Effector memory CD4-positive, alpha-beta T cell (primary cell): ENCODE data around the gene B4GALNT2.

Experiments
- DNase-seq, 3 donors: peaks; one replicate each; pipeline ENCODE4 v3.0.0-alpha.2; 2020
- H3K27ac ChIP-seq: 2 replicates; pipeline ENCODE4 v1.7.0; 2013; ENCODE audit warnings: mild to moderate bottlenecking, low read length, moderate library complexity; ENCODE audit not compliant: insufficient read depth, poor library complexity, severe bottlenecking
- H3K27me3 ChIP-seq: replicated peaks from 2 replicates; pipeline ENCODE4 v1.7.0; 2013; ENCODE audit warnings: mild to moderate bottlenecking, low read length; ENCODE audit not compliant: insufficient read depth, control insufficient read depth, poor library complexity, severe bottlenecking
- H3K36me3 ChIP-seq: 2 replicates; pipeline ENCODE4 v1.7.0; 2013; ENCODE audit warnings: mild to moderate bottlenecking, low read length, moderate library complexity; ENCODE audit not compliant: control insufficient read depth, insufficient read depth
- H3K4me1 ChIP-seq: 2 replicates; pipeline ENCODE4 v1.7.0; 2013; ENCODE audit warnings: low read length, mild to moderate bottlenecking; ENCODE audit not compliant: control insufficient read depth, insufficient read depth, poor library complexity, severe bottlenecking
- H3K4me3 ChIP-seq: 2 replicates; pipeline ENCODE4 v1.7.0; 2013; ENCODE audit warnings: low read length, low read depth, mild to moderate bottlenecking; ENCODE audit not compliant: insufficient read depth, poor library complexity, severe bottlenecking
- H3K9me3 ChIP-seq: 2 replicates; pipeline ENCODE4 v1.7.0; 2013; ENCODE audit warnings: mild to moderate bottlenecking, low read length, moderate library complexity; ENCODE audit not compliant: control insufficient read depth

B4GALNT2 gene

DNA sequence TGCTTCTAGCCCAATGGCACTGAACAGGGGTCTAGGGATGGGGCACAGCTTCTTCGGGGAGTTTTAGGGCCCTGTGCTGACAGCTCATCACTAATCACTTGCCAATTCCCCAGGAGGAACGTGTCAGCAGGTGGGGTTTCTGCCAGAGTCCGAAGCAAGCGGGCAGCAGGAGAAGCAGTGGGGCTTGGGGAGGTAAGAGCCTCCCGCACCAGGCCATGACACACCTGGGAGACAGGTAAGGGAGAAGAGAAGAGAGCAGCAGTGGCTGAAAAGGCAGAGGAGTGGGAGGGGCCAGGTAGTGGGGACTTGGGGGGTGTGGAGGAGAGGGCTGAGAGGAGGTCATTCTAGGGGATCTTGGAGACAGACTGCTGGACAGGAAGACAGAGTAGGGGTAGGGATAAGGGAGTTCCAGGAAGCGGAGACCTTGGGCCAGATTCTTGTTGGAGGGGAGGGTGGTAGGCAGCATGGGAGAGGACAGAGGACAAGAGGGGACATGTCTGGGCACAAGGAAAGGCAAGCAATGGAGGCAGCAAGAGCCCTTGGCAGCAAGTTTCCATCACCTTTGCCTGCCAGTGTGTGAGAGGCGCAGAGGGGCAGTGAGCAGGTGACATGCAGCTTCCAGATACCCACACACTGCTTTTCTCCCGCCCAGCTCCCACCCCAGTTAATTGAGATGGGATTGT is 93.1 kb downstream of the B4GALNT2 start:
- Histone ChIP-seq H3K27me3 (peaks cover 11% of the 10 kb centered on the region), H3K4me1 (peaks cover 29% of the 10 kb centered on the region), H3K27ac (no peak overlapping the region), H3K4me3 (no peak overlapping the region), H3K36me3 (no peaks in the 10 kb centered on the region), H3K9me3 (no peaks in the 10 kb centered on the region)
- DNase-seq: no peak
